Brain pericyte (primary cell): ENCODE data around the gene MYL12A.

Source experiments
- DNase-seq: peaks from one replicate; pipeline ENCODE4 v3.0.0-alpha.2; 2012; ENCODE audit warnings: low read depth, low spot score

MYL12A gene

GRCh38 chr18:3224223-3224622 is 23.4 kb upstream of the MYL12A start:
- no peak for DNase-seq

DNA sequence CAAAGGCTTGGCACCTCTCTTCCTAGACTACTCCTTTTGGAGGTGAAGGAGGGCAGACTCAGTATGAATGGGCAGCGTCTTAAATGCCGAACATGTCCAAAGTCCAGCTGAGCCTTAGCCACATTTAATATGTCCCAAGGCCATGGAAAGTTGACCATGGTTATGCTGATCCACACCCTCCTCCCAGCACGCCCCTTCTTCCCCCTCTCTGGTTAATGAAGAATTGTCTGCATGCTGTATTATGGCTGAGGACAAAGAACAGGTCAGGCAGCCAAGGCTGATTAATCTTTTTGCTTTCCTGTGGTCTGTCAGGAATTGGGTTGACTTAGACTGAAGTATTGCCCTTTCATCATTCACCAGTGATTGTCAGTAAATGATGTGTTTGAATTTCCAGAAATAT is 22.0 kb upstream of the MYL12A start:
- DNase-seq: no peak

GRCh38 chr18:3226048-3226447 is 21.6 kb upstream of the MYL12A start:
- DNase-seq: no peak

DNA sequence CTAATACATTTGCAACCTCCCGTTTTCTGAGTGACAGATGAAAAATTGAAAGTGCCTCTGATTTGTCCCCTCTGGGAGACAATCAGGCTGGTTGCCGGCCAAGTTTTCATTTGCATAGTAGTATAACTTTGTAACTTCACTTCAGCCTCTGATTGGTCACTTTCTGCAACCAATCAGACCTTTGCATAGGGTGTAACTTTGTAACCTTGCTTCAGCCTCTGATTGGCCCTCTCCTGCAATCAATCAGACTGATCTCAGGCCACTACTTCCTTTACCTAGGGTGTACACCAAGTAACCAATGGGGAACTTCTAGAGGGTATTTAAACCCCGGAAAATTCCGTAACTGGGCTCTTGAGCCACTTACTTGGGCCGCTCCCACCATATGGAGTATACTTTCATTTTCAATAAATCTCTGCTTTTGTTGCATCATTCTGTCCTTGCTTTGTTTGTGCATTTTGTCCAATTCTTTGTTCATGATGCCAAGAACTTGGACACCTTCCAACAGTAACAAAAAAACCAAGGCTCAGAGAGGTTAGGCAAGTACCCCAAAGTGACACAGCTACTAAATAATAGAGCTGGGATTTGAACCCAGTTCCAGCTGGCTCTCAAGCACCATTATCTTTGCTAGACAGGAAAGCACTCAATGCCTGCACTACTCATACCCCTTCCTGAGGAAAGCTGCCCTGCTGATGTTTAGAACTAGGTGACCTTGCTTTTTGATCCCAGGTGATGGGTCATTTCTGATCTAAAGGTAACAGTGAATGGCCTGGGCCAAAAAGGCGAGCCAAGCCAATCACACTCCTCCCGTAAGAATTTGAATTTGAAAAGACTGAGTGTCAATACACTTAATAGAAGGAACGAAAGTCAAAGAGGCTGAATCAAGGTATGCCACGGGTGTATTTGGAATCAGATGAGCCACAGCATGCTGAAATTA is 16.9 kb upstream of the MYL12A start:
- DNase-seq: no peak

- no peak for DNase-seq
Observed at GRCh38 chr18:3233004-3233403, 14.6 kb upstream of the MYL12A start.

DNA sequence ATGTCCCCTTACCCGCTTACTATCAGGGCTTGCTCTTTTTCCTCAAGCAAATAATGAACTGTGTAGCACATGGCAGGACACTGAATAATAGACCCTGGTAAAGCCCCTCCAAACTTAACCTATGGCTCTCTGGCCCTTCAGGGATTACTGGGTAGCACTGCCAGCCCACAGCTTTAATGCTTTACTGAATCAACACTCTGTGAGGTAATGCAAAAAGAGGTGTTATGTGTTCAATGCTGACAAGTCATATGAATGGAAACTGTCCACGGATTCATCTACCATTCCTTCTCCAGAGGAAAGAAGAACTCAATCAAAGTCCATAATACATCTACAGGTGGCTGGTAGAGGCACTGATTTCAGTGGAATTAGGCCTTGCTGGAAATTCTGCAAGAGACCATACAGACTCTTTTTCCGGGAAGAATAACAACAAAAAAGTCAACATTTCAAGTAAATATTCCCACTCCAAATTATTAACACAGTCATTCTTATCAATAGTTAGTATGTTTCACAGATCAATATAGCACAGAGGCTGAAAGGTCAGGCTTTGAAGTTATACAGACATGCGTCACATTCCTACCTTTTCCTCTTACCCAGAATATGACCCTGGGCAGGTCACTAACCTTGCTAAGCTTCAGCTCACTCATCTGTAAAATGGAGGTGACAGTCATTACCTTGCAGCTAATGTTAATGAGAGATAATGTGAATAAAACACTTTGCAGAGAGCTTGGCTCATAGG is 14.0 kb upstream of the MYL12A start:
- DNase-seq: no peak

- DNase-seq: no peak
Observed at GRCh38 chr18:3234457-3234856, 13.1 kb upstream of the MYL12A start.

DNA sequence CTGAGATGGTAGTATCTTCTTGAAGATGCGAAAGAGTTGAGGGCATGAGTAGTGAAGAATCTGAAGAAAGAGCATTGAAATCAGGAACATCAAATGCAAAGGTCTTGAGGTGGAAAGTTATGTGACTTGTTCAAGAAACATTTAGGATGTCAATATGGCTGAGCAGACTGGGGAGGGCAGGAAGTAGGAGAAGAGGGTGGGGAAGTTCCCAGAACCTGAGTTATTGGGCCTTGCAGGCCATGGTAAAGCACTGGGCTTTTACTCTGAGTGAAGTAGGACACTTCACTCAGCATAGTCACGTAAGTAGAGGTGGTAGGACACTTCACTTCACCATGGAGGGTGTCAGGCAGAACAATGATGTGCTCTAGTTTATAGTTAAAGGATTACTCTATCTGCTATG is 11.8 kb upstream of the MYL12A start:
- DNase-seq: no peak

DNA sequence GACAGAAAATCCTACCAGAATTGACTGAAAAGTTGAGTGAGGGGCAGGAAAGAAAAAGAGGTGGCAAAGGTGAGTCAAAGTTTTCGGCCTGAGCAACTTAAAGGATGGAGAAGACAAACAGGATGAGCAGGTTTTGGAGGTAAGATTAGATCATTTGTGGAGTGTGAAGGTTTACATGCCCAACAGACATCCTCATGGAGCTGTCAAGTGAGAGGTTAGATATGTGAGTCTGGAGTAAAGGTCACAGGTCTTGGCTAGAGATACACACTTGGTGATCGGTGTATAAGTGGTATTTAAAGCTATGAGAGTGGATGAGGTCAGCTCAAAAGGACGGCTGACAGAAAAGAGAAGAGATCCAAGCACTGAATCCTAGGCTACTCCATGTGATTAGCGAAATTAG is 11.1 kb upstream of the MYL12A start:
- DNase-seq: no peak

DNA sequence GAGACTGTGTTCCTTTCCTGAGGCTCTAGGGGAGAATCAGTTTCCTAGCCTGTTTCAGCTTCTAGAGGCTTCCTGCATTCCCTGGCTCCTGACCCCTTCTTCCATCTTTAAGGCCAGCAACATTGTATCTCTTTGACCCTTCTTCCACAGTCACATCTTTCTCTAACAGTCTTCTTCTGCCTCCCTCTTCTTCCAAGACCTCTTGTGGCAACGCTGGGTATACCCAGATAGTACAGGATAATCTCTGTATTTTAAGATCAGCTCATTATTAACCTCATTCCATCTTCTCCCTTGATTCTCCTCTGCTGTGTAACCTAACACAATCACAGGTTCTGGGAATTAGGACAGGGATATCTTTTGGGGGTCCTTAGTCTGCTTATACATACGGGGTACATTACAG is 8.9 kb upstream of the MYL12A start:
- no peak for DNase-seq

DNA sequence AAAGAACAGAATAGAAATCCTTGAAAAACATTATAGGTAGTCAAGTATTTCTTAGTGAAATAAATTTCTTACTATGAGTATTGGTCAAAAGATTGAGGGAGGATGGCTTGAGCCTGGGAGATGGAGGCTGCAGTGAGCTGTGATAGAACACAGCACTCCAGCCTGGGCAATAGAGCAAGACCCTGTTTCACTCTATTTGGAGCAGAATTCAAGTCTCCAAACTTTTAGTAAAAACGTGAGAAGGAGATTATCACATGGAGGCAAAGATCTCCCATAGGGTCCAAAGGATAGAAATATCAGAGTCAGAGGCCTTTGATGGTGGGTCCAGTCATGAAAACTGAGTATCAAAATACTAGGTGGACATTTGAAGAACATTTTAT is 2.4 kb upstream of the MYL12A start:
- no peak for DNase-seq

GRCh38 chr18:3245853-3246634 is 1.6 kb upstream of the MYL12A start:
- peak; percentile 54 for DNase-seq

DNA sequence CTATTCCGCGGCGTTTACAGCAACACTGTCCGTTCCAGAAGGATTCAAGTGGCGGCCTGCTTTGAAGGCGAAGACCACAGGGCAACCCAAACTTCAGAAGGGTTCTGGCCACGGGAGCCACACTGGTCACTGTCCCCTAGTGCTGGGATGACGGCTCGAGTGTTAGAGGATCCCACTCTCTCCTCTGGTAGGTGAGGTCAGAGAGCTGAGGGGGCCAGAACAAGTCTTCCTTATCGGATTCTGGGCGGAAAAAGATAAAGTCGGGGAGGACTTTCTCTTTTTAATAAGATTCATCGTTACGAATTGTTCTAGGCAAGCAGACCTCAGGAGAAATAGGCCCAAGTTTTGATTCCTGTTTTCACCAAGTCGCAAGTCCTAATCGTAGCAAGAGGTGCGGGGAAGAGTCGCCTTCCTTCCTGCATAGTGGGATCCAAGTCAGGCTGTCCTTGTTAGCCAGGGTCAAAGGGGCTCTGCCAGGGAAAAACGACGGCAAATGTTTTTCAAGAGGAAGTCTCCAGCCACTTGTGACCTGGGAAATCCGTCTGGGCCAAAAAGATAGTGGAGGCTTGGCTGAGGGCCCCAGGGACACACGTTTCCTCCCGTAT is 864 bp upstream of the MYL12A start:
- DNase-seq: no peak

DNA sequence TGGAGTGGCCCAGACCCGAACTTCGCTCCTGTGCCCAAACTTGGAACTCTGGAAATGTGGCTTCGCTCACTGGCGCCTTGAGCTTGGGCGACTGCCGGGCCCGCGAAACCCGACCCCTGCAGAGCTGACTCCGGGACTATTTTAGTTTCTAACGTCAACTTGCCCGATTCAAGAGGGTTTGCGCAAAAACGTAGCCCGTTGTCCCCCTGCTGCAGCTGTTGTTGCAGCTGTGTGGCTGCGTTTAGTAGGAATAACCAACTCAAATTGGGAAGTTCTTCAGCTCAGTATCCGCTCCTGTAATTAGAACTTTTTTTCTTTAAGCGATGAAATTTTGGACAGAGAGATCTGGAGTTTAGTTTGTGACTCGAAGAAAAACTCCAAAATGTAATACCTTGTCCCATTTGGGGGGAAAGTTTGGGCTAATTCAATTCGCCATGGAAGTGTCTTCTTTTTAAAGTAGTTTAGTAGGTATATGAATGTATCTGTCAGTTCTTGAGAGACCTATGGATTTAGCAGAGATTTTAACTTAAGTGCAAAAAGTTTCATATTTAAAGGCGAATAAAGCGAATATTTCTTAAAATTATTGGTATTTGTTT is 559 bp downstream of the MYL12A start:
- DNase-seq: no peak

GRCh38 chr18:3248658-3249359 is 1.2 kb downstream of the MYL12A start:
- no peak for DNase-seq

DNA sequence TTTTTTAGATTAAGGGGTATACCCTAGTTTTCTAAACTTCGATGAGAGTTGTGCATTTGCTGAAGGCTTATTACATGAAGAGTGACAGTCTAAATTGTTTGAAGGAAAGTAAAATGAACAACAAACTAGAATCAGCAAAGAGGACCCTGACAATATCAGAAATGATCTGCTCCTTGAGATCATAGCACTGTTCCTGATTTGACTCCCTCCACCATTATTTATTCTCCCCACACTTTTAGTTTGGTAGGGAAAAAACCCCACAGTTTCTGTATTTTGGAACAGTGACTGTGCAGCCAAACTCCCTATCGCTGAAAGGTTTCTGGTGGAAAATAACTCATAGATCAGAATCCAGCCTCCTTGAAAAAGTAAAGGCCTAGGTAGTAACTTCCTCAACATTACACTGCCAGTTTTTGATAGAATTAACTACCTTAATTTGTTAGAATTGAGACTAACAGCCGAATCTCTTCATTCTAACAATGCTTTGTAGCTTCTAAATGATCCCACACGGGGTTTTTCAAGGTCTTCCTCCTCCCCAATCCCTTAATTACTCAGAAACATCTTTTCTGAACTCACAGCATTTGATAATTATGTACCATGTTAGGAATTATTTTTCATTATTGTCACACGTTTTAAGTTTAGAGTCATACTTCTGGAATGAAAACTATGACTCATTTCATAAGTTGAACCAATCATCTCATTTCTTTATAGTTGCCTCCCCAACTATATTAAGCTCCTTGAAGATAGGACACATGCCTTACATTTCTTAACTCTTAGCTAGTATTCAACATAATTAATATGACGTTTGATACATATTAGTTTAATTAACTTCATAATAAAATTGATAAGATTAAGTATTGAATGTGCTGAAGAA is 2.9 kb downstream of the MYL12A start:
- no peak for DNase-seq

GRCh38 chr18:3251249-3251962 is 3.8 kb downstream of the MYL12A start:
- no peak for DNase-seq

DNA sequence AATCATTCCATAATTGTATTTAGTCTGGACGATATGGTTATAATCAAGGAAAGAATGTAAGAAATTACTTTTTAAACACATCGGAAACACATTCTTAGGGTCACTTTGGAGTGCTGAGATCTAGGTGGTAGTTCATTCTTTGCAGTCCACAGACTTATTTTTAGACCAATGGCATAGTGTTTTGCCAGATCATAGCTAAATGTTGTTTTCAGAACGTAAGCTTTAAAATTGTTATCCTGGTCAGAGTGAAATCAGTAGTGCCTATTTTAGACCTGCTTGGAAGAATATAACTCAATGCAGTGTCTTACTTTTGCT is 4.3 kb downstream of the MYL12A start:
- no peak for DNase-seq

DNA sequence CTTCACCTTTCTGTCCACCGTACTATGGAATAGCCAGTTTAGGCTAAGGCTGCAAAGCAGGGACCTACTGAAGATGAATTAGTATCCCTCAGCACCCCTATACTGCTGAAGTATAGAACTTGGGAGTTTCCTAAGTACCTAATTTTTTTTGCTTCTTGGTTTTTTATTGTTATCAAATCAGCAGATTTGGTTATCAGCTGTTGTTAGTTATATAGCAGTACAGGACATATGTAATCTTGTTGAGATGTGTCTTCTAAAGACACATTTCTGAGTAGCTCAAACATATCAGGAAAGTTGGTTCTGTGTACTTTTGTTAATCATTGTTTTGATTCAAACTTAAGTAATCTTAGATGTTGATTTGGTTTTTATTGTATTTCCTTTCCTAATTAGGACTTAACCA is 5.2 kb downstream of the MYL12A start:
- DNase-seq: no peak
